ENCODE results near the gene MCTP1. TPM values are rescaled to one million over a fixed set of nuclear protein-coding genes. Genes with fewer than 3 reads are reported as not detected.

The MCTP1 gene
- total RNA-seq, 4 donors from 2014 or later, result 44.7 to 88.7 (median 74.3) TPM

DNA sequence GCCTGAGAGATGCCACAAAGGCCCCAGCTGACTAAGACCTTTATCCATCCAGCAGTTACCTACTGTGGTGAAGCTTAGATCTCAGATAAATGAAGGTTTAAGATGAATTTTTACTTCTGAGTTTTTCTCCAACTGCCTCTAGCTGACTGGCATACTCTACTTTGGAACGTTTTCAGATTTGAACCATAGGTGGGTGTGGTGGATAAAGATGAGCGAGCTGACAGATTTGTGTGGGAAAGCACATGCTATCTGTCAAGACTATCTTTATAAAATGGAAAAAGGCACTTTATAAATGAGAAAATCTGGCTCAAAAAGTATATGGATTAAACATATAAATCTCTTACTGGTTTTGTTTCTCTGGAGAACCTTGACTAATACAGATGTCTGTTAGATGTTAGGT is 160.8 kb downstream of the MCTP1 start:
- no peak for TF ChIP-seq CTCF (IDR thresholded peaks at IDR 0.05; ENCODE audit: low read depth)

DNA sequence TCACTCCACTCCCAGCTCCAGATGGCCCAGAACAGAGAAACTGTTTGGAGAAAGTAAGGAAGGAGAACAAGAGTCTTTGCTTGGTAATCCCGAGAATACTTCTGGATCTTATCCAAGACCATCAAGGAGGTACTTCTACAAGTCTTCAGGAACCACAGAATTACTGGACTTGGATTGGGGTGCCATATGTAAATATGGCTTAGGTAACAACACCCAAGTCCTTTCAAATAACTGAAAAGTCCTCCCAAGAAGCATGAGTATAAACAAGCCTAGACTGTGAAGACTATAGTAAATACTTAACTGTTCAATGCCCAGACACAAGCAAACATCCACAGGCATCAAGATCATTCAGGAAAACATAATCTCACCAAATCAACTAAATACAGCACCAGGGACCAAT is 170.0 kb downstream of the MCTP1 start:
- TF ChIP-seq CTCF (IDR thresholded peaks at IDR 0.05; ENCODE audit: low read depth), result no peak

DNA sequence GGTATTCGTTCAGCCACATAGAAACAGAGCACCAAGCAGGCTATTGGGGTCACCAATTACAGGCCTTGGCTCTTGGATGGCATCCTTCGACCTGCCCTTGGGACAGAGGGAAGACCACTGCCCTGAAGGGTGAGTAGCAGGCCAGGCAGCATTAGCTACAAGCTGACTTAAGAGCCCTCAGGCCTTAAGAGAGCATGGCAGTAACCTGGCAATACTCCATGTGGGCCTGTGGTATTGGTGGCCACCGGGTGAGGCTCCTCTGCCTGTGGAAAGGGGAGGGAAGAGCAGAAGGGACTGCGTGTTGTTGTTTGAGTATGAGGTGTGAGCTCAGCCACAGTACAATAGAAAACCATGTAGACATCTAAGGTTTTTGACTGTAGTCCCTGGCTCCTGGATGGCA is 170.6 kb downstream of the MCTP1 start:
- no peak for TF ChIP-seq CTCF (IDR thresholded peaks at IDR 0.05; ENCODE audit: low read depth)

GRCh38 chr5:95113489-95113888 is 171.4 kb downstream of the MCTP1 start:
- TF ChIP-seq CTCF (IDR thresholded peaks at IDR 0.05; ENCODE audit: low read depth), result no peak

DNA sequence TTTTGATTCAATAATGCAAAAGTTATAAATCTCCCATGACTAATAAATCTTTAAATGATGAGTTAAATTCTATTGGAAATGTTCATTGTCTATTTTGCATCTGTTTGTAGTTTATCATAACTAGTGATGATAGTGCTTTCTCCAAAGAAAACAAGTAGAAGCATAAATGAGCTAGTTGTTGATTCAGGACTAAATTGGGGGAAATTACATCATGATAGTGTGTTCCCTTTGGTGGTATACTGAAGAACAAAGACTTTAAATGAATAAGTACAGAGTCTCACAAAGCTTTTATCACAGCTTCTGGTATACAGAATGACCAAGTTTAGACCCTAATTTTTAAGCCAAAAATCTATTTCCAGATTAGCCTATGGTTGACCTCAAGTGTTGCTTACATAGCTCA is 173.8 kb downstream of the MCTP1 start:
- TF ChIP-seq CTCF (IDR thresholded peaks at IDR 0.05; ENCODE audit: low read depth), result no peak

GRCh38 chr5:95110118-95110517 is 174.8 kb downstream of the MCTP1 start:
- TF ChIP-seq CTCF (IDR thresholded peaks at IDR 0.05; ENCODE audit: low read depth), result no peak

- no peak for TF ChIP-seq CTCF (IDR thresholded peaks at IDR 0.05; ENCODE audit: low read depth)
These were observed 177.8 kb downstream of the MCTP1 start for GRCh38 chr5:95107138-95107537.
